ENCODE measurements around the gene HEXA.
A peak's percentile ranks its signal among the peaks of the same experiment; 100 is the strongest.

The HEXA gene

DNA sequence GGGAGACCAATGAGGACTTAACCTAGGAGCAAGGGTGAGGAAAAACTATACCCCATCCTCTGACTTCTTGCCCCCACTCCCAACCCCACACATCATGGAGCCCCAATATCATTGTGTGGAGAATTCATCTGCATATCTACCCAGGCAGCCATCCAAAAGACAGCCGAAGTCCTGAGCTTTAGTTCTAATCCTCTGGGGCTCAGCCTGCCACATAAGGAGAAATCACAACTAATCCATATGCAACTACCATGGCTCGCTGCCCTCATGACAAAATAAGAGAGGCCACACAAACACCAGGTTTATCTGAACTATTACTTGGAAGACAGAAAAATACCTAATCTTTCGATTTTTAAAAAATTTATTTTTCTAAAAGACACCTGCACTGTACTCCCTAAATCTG lies 17.7 kb downstream of the HEXA start:
- no peak for DNase-seq (ENCODE audit: low spot score)
- TF ChIP-seq, protein P1, sequence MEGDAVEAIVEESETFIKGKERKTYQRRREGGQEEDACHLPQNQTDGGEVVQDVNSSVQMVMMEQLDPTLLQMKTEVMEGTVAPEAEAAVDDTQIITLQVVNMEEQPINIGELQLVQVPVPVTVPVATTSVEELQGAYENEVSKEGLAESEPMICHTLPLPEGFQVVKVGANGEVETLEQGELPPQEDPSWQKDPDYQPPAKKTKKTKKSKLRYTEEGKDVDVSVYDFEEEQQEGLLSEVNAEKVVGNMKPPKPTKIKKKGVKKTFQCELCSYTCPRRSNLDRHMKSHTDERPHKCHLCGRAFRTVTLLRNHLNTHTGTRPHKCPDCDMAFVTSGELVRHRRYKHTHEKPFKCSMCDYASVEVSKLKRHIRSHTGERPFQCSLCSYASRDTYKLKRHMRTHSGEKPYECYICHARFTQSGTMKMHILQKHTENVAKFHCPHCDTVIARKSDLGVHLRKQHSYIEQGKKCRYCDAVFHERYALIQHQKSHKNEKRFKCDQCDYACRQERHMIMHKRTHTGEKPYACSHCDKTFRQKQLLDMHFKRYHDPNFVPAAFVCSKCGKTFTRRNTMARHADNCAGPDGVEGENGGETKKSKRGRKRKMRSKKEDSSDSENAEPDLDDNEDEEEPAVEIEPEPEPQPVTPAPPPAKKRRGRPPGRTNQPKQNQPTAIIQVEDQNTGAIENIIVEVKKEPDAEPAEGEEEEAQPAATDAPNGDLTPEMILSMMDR (IDR thresholded peaks at IDR 0.05; ENCODE audit: extremely low read depth, missing control alignments): no peak

DNA sequence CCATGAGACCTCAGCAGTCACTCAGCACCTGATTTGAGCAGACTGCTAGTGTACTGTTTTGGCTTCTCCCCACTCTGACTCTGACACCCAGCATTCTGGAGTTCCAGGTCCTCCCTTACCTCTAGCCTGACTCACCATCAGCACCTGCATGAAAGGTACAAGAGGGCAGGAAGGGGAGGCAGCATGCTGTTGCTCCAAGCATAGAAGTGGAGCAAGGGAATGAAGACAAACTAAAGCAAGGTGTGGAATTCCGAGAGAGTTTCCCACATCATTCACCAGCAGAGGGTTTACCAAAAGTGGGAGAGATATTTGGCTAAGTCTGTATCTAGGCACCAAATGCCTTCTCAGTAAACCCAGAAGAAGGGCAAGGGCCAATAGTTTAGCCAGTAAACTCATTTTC lies 21.3 kb downstream of the HEXA start:
- TF ChIP-seq, protein P1 (IDR thresholded peaks at IDR 0.05; ENCODE audit: extremely low read depth, missing control alignments): no peak
- no peak for DNase-seq (ENCODE audit: low spot score)

DNA sequence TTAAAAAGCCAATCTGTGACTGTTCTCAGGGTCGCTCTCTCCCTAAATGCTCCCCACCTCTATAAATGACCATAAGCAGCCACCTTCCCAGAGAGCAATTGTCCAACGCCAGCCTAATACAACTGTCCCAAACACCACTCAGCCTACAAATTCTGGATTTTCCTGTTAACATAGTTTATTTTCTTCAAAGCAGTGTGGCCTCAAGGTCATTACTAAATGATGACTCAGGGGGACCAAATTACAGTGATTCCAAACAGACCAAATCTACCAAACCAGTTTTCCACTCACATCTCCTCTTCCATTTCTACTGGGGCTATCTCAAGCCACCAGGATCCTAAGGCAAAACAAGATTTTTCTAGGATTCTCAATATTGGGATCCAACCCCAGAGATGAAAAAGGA lies 22.5 kb downstream of the HEXA start:
- TF ChIP-seq, protein P1 (IDR thresholded peaks at IDR 0.05; ENCODE audit: extremely low read depth, missing control alignments): no peak
- no peak for DNase-seq (ENCODE audit: low spot score)

DNA sequence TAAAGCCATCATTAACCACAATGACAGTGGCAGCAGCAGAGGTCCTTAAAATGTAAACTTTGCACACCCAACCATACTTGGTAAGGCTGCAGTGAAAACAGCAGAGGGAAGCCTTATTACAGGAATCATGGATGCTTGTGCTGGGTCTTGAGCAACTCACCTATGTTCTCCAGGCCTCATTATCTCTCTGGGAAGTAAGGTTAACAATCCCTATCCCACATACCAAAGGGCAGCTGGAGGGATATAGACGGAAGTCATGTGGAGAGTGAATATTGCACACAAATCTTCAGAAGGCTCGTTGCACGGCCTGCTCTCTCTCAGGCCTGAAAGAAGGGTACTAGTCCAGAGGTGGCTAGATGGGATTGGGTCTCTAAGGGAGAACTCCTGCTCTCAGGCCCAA lies 30.0 kb downstream of the HEXA start:
- DNase-seq (ENCODE audit: low spot score): no peak
- TF ChIP-seq, protein P1 (IDR thresholded peaks at IDR 0.05; ENCODE audit: extremely low read depth, missing control alignments): no peak

DNA sequence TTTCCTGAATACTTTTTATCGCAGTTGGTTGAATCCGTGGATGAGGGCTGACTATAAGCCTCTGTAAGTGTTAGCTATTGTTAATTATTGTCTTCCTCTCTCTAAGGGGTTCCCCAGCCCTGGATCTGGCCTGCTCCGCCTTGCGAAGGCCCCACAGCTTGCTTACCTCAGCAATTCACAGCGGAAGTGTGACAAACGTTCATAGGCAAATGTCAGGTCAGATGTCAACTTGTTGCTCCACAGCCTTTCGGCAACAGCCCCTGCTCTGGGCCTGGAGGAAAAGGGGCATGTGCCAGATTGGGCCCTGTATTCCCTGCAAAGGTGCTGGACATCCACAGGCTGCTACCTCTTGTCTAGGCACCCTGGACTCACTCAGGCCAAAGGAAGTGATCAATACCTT lies 30.5 kb downstream of the HEXA start:
- TF ChIP-seq, protein P1 (IDR thresholded peaks at IDR 0.05; ENCODE audit: extremely low read depth, missing control alignments): no peak
- no peak for DNase-seq (ENCODE audit: low spot score)

DNA sequence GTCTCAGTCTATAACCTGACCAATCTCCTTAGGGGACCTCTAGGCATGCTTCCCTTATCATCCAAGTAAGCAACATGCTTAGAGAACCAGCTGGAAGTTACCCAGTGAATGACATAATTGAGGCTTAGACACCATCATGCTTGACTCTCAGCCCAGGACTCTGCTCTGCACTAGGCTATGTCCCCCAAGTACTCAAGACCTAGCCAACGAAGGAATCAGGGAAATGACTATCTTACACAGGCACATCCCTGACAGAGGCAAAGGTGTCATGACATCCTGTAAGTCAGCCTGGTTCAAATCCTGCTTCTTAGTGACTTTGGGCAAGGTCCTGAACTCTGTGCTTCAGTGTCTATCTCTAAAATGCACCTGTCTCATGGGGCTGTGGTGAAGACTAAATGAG lies 31.2 kb downstream of the HEXA start:
- no peak for DNase-seq (ENCODE audit: low spot score)
- TF ChIP-seq, protein P1 (IDR thresholded peaks at IDR 0.05; ENCODE audit: extremely low read depth, missing control alignments): no peak

DNA sequence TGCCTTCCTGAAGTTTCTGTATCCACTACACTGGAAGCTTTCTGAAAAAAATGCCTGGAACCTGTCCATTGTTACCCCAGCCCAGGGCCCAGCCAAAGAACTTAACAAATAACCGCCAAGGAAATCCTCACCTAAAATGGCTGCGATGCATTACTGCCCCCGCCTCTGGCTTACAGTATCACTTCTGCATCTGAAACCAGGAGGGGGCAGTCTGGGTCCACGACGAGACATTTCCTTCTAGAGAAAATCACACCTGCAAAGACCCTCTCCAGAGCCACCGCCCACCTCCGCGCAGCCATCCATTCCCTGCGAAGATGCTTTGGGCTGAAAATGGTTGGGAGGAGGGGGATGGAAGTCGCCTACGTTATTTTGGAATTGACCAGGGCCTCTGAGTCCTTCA lies 33.4 kb downstream of the HEXA start:
- DNase-seq (ENCODE audit: low spot score): no peak
- TF ChIP-seq, protein P1 (IDR thresholded peaks at IDR 0.05; ENCODE audit: extremely low read depth, missing control alignments): peak; percentile 18
